ENCODE results near the gene ARID3A. TPM values are rescaled to one million over a fixed set of nuclear protein-coding genes. Genes with fewer than 3 reads are reported as not detected.

ARID3A gene
- total RNA-seq, 1 donor from 2014 or later, result 106 TPM

DNA sequence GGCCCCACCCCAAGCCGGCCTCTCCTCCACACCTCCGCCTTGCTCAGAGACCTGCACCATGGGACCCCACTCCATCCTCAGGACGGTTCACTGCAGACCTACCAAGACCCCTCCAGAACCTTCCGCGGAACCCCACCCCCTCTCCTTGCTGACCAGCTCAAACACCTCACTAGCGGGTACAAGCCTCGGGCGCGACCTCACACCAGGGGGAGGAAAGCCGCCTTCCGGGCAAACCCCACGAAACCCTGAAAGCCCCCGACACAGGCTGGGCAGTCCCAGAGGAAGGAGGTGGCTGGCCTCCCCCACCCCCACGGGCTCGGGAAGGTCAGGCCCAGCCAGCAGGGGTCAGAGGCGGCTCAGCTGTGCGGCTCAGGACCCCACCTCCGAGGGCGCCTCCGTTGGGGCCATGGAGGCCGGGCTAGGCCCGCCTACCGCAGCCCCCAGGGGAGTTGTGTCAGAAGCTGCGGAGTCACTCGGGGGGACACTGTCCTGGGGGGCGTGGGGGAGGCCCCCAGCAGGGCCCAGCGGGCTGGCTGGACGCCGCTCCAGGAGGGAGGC lies 84.2 kb downstream of the ARID3A start:
- H3K9ac ChIP-seq (ENCODE audit: low read length), result no peak overlapping the region
- no peaks in the 10 kb centered on the region for H3K9me3 ChIP-seq (ENCODE audit: insufficient read depth, low read depth, low read length)
- no peak overlapping the region for H3K4me3 Mint-ChIP-seq (ENCODE audit: unreplicated experiment)
- peaks cover 37% of the 10 kb centered on the region for H4K20me1 ChIP-seq (ENCODE audit: insufficient read depth, low read length)
- H3K79me2 ChIP-seq (ENCODE audit: insufficient read depth, low read length), result peaks cover 23% of the 10 kb centered on the region
- H3K27ac Mint-ChIP-seq (ENCODE audit: unreplicated experiment), result no peak overlapping the region
- TF ChIP-seq EZH2 (IDR thresholded peaks at IDR 0.05; ENCODE audit: insufficient read depth, low read length), result no peak
- TF ChIP-seq, protein P1, sequence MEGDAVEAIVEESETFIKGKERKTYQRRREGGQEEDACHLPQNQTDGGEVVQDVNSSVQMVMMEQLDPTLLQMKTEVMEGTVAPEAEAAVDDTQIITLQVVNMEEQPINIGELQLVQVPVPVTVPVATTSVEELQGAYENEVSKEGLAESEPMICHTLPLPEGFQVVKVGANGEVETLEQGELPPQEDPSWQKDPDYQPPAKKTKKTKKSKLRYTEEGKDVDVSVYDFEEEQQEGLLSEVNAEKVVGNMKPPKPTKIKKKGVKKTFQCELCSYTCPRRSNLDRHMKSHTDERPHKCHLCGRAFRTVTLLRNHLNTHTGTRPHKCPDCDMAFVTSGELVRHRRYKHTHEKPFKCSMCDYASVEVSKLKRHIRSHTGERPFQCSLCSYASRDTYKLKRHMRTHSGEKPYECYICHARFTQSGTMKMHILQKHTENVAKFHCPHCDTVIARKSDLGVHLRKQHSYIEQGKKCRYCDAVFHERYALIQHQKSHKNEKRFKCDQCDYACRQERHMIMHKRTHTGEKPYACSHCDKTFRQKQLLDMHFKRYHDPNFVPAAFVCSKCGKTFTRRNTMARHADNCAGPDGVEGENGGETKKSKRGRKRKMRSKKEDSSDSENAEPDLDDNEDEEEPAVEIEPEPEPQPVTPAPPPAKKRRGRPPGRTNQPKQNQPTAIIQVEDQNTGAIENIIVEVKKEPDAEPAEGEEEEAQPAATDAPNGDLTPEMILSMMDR (IDR thresholded peaks at IDR 0.05; ENCODE audit: insufficient read depth, low read depth, low read length), result no peak
- H3K36me3 Mint-ChIP-seq (ENCODE audit: low read depth, unreplicated experiment), result no peaks in the 10 kb centered on the region
- H3K36me3 ChIP-seq (ENCODE audit: insufficient read depth, low read length), result no peaks in the 10 kb centered on the region
- no peak overlapping the region for H3K4me3 ChIP-seq (ENCODE audit: insufficient read depth, low read depth, low read length)
- no peaks in the 10 kb centered on the region for H3K9me3 Mint-ChIP-seq (ENCODE audit: unreplicated experiment)
- H3K4me2 ChIP-seq (ENCODE audit: low read length), result no peak overlapping the region
- DNase-seq (ENCODE audit: low read depth), result no peak
- H3K27ac ChIP-seq (ENCODE audit: low read depth, low read length), result no peak overlapping the region
- H3K27me3 Mint-ChIP-seq (ENCODE audit: low read depth, unreplicated experiment), result no peaks in the 10 kb centered on the region
- no peaks in the 10 kb centered on the region for H3K4me1 Mint-ChIP-seq (ENCODE audit: low read depth, unreplicated experiment)
- no peaks in the 10 kb centered on the region for H3K4me1 ChIP-seq (ENCODE audit: insufficient read depth, low read length)
- H2AFZ ChIP-seq (ENCODE audit: low read depth, low read length), result no peak overlapping the region
- FAIRE-seq, result no peak
- H3K27me3 ChIP-seq (ENCODE audit: insufficient read depth, low read length), result no peaks in the 10 kb centered on the region

DNA sequence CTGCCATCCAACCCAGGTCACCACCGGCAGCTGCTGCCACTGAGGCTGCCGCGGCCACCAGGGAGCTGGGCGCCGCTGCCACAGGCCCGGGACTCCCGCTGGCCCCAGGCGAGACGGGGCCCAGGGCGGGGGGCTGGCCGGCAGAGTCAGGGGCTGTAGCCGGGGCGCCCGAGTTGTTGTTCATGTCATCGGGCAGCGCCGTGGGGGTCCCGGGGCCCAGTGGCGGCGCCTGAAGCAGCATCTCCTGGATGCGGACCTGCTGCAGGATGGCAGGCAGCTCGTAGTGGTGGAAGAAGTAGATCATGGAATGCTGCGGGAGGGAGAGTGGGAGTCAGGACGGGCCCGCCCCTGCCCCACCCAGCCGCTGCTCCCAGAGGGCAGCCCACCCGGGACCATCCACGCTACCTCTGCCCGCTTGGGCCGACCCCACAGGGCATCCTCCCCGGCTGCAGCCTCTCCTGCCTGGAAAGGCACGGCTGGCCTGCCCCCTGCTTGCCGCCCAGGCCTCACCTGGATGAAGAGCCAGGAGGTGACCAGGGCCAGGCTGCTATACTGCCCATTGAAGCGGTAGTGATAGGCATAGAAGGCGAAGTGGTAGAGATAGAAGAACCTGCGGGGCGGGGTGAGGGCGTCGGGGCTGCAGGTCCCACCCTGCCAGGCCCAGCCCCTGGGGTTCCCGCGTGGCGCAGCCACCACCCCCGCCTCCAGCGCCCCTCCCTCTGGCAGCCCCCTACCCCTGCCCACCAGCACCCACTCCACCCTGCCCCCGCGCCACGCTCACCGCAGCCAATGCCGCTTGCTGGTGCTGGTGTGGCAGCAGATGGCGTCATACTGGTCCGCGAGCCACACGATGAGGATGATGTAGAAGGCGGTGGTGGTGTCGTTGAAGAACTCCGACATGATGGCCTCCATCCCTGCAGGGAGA lies 85.0 kb downstream of the ARID3A start:
- Histone ChIP-seq H3K36me3 (ENCODE audit: insufficient read depth, low read length) (no peaks in the 10 kb centered on the region), H3K4me3 (ENCODE audit: insufficient read depth, low read depth, low read length) (no peak overlapping the region), H3K27ac (ENCODE audit: low read depth, low read length) (no peak overlapping the region), H3K27me3 (ENCODE audit: insufficient read depth, low read length) (no peaks in the 10 kb centered on the region), H3K79me2 (ENCODE audit: insufficient read depth, low read length) (peaks cover 31% of the 10 kb centered on the region), H3K4me2 (ENCODE audit: low read length) (no peak overlapping the region), H2AFZ (ENCODE audit: low read depth, low read length) (no peak overlapping the region), H3K9me3 (ENCODE audit: insufficient read depth, low read depth, low read length) (no peaks in the 10 kb centered on the region), H3K9ac (ENCODE audit: low read length) (no peak overlapping the region), H4K20me1 (ENCODE audit: insufficient read depth, low read length) (peaks cover 44% of the 10 kb centered on the region), H3K4me1 (ENCODE audit: insufficient read depth, low read length) (peaks cover 4% of the 10 kb centered on the region)
- FAIRE-seq (no peak), DNase-seq (ENCODE audit: low read depth) (no peak)
- TF ChIP-seq, protein P1 (IDR thresholded peaks at IDR 0.05; ENCODE audit: insufficient read depth, low read depth, low read length), result no peak
- no peak for TF ChIP-seq EZH2 (IDR thresholded peaks at IDR 0.05; ENCODE audit: insufficient read depth, low read length)
- H3K4me3 Mint-ChIP-seq (ENCODE audit: unreplicated experiment), result no peak overlapping the region
- no peaks in the 10 kb centered on the region for H3K27me3 Mint-ChIP-seq (ENCODE audit: low read depth, unreplicated experiment)
- no peaks in the 10 kb centered on the region for H3K36me3 Mint-ChIP-seq (ENCODE audit: low read depth, unreplicated experiment)
- H3K4me1 Mint-ChIP-seq (ENCODE audit: low read depth, unreplicated experiment), result peaks cover 5% of the 10 kb centered on the region
- H3K27ac Mint-ChIP-seq (ENCODE audit: unreplicated experiment), result no peak overlapping the region
- no peaks in the 10 kb centered on the region for H3K9me3 Mint-ChIP-seq (ENCODE audit: unreplicated experiment)

All from astrocyte (in vitro differentiated cells and primary cell).